Fibroblast of skin of right biceps (primary cell): ENCODE measurements around the gene SNAPIN.
"Not testable (repeated sequence)": the region's sequence is repeated elsewhere in the genome, so short reads cannot be mapped to it uniquely, and the experiment has no call there.

Source experiments
- DNase-seq: peaks from one replicate; pipeline ENCODE4 v3.0.0-alpha.2; 2013

SNAPIN gene

GRCh38 chr1:153627715-153628626, 30.5 kb upstream of the SNAPIN start, which contains the start of gene S100A1:
Gene S100A1, plus strand, starts transcription at chr1:153628434. Its CDS starts 2,088 bp downstream, at chr1:153630522.
- no peak for DNase-seq

DNA sequence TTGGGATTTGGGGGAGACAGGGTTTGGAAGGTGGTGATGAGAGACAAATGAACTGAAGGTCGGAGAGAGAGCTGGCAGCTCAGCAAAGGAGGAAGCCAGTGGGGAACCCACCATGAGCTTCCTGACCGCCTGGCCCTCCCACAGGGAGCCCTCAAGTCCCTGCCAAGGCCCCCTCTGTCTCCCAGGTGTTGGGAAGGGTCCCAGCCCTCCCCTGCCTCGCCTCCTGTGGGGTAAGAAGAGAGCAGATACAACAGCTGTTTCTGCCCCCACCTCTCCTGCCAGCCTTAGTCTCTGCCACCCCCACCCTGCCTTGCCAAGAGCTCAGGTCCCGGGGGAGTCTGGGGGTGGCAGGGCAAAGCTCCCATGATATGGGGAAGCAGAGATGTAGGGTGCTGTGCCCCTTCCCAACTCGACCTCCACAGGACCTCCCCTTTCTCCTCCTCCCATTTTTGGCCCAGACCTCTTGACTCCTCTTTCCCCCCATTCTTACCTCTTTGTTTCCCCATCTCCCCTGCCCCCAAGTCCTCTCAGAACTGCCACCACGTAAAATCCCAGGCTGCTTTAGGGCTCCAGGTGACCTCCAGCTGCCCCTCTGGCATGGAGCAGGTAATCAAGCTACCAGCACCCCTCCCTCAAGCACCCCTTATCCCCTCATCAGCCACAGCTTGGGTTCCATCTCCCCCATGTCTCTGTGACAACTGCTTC, 29.7 kb upstream of the SNAPIN start:
- no peak for DNase-seq

DNA sequence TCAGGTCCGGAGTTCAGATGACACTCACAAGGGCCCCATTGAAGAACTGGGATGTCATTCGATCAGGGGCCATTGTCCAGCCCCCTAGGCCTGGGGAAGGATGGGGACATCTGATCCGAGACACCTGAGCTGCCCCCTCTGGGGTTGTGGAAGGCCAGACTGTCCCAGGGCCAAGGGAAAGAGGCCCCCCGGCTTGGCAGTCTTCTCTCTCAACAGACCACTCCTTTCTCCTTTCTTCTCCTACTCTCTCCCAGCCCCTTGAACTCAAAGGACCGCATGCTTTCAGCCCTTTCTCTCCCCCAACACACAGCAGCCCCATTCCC, 29.2 kb upstream of the SNAPIN start:
- no peak for DNase-seq

DNA sequence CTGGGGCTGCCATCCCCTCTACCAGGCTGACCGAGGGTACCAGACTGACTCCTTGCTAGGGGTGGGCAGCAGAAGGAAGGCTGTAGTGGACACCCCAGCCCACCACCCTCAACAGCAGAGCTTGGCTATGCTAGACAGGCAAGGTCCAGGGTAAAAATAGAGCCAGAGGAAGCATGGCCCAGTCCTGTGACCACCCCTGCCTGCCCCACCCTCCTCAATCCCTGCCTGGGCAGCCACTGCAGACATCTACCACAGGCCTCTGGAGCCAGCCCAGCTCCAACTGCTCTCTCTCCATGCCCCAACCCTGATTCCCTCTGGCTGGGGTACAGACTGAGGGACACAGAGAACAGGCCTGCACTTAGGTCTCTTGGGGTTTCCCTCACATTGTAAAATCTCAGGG, 28.5 kb upstream of the SNAPIN start:
- DNase-seq: no peak

DNA sequence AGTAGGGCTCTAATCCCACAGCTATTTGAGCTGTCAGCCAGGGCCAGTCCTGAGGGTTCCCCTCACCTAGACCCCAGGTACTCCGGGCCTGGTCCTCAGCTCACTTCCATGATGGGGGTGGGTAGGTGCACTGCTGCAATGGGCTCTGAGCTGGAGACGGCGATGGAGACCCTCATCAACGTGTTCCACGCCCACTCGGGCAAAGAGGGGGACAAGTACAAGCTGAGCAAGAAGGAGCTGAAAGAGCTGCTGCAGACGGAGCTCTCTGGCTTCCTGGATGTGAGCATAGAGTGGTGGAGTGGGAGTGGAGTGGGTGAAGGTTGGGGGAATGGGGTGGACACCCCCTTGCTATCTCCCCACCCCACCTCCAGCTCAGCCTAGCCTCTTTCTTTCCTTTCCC, 28.1 kb upstream of the SNAPIN start:
- no peak for DNase-seq

GRCh38 chr1:153631047-153632022, 27.2 kb upstream of the SNAPIN start:
- no peak for DNase-seq

DNA sequence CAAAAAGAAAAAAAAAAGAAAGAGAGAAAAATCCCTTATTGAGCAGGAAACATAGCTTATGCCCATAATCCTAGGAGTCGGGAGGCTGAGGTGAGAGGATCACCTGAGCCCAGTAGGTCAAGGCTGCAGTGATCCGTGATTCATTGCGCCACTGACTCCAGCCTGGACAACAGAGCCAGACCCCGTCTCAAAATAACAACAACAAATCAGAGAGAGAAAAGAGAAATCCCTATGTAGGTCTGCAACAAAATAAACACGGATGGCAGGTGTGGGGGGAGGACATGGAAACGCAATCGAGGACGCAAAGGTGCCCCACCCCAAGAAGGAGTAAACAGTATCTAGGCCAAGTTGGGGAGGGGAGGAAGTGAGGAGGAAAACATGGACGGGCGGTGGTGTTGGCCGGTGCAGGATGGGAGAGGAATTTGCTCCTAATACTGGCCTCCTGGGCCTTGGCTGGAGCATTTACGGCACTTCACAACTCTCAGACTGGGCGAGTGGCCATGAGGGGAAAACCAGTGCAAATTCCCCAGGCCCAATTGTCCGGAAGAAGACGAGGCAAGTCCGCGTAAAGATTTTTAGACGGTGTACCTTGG, 25.2 kb upstream of the SNAPIN start:
- DNase-seq: no peak

GRCh38 chr1:153633754-153634665, 24.5 kb upstream of the SNAPIN start, which contains the start of gene CHTOP:
Gene CHTOP, plus strand, starts transcription at chr1:153634066. Its CDS starts 2,523 bp downstream, at chr1:153636589.
- peak; percentile 98 for DNase-seq

DNA sequence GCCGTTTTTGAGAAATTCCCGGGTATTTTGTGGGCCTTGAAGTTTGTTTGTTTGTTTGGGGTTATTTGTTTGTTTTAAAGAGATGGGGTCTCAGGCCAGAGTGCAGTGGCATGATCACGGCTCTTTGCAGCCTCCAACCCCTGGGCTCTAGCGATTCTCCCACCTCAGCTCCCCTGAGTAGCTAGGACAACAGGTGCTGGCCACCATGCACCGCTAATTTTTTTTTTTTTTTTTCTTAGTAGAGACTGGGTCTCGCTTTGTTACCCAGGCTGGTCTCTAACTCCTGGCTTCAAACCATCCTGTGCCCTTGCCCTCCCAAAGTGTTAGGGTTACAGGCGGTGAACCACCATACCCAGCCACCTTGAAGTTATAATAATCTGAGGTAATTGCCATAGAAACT, 22.6 kb upstream of the SNAPIN start:
- no peak for DNase-seq

DNA sequence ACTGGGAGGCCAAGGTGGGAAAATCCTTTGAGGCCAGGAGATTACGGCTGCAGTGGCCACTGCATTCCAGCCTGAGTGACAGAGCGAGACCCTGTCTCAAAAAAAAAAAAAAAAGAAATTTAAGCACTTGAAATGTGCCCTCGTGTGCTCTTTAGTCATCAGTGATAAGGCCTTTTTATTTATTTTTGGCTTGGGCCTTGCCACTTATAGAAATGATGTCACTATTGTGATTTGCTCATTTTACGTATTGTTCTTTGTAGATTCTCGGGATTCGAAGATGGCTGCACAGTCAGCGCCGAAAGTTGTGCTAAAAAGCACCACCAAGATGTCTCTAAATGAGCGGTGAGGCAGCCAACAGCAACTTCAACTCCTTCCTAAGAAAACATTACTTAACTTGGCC, 22.2 kb upstream of the SNAPIN start:
- no peak for DNase-seq

- DNase-seq: no peak
These were observed 20.2 kb upstream of the SNAPIN start for GRCh38 chr1:153638261-153638660.

- no peak for DNase-seq
These were observed 19.2 kb upstream of the SNAPIN start for GRCh38 chr1:153639280-153639679.

GRCh38 chr1:153640213-153640612, 18.3 kb upstream of the SNAPIN start:
- not testable (repeated sequence) for DNase-seq

- no peak for DNase-seq
These were observed 17.6 kb upstream of the SNAPIN start for GRCh38 chr1:153640861-153641260.

- no peak for DNase-seq
These were observed 16.3 kb upstream of the SNAPIN start for GRCh38 chr1:153642161-153642560.

DNA sequence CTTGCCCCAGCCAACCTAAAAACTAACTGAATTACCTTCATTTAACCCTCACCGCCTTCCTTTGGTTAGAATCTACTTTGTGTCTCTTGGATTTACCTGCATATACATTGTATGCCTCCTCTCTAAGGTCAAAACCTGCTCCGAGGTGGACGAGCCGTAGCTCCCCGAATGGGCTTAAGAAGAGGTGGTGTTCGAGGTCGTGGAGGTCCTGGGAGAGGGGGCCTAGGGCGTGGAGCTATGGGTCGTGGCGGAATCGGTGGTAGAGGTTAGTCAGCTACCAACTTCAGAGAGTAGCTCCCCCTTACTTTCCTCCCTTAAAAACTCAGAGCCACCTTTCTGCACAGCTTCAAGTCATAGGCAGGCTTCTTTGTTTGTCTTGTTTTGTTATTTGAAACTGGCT, 15.4 kb upstream of the SNAPIN start:
- DNase-seq: no peak

DNA sequence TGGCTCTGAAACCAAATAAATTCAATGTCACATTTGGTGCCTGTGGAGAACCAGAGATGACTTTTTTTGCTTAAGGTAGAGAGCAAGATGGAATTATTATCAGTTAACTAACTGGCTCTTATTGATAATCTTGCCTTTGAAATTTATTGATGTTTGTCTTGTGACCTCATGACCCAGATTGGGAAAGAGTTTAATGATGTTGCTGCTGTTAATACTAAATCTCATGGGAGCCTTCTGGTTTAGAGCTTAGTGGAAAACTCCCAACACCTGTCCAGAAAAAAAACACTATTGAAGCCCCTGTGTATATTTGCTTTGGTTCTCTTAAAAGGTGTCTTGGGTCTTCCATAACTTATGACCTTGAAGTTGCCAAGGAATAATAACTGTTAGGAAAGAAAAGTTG, 14.7 kb upstream of the SNAPIN start:
- DNase-seq: no peak

GRCh38 chr1:153646672-153647345, 11.7 kb upstream of the SNAPIN start:
- DNase-seq: no peak

- no peak for DNase-seq
These were observed 11.2 kb upstream of the SNAPIN start for GRCh38 chr1:153647346-153647714.

- DNase-seq: no peak
These were observed 10.4 kb upstream of the SNAPIN start for GRCh38 chr1:153648000-153648643.
